GM18873 (cell line): Measurements from ENCODE around the gene JMJD7.

Source experiments
- ATAC-seq: cut with Tn5 transposase; IDR thresholded peaks from one replicate; pipeline ENCODE4 v1.9.1; 2021; ENCODE audit warnings: mild to moderate bottlenecking, moderate library complexity, moderate number of reproducible peaks; ENCODE audit not compliant: unreplicated experiment, low FRiP score

JMJD7 gene

DNA sequence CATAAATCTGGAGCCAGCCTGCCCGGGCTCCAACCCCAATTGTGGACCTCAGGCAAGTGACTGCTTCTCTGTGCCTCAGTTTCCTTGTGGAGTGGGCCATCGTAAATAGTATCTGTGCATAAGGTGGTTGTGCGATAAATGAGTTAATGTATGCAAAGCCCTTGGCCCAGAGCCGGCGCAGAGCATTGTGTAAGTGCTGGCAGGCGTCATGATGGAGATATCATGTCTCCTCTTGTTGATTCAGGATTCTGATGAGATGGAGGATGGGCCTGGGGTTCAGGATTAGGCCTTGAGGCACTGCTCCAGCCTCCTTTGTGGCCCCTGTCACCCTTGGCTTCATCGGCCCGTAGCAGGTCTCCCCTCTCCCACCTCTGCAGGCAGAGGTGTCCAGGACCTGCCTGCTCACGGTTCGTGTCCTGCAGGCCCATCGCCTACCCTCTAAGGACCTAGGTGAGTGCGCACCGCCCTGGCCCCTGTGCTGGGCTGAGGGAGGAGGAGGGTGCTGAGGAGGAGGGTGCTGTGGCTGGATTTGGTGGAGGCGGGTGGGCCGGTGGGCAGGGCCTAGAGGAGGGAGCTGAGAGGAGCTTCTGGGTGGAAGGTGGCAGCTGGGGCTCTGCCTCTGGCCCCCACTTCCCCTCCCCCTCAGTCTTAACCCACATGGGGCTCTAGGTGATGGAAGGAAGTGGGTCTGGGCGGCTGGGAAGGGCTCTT lies 12.0 kb downstream of the JMJD7 start:
- no peak for ATAC-seq

- ATAC-seq: no peak
These were observed 12.8 kb downstream of the JMJD7 start for GRCh38 chr15:41840673-41841072.

DNA sequence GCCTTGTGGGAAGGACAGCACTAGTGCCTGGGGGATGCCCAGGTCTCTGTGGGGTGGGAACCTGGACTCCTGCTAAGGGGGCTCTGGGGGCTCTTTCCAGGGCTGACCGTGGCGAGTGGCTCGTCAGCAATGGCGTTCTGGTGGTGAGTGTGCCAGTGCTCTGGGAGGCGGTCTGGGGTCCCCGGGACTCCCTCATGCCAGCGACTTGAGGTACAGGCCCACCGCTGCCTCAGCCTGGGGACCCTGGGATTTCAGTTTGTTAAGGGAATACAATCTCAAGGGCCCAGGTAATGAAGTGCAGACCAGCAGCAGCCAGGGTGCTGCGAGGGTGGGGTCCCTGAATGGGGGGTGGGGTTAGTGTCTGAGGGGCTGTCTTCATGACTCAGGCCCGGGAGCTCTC lies 13.2 kb downstream of the JMJD7 start:
- no peak for ATAC-seq

GRCh38 chr15:41842229-41842628 lies 14.3 kb downstream of the JMJD7 start:
- no peak for ATAC-seq

GRCh38 chr15:41843571-41843970 lies 15.7 kb downstream of the JMJD7 start:
- ATAC-seq: no peak

DNA sequence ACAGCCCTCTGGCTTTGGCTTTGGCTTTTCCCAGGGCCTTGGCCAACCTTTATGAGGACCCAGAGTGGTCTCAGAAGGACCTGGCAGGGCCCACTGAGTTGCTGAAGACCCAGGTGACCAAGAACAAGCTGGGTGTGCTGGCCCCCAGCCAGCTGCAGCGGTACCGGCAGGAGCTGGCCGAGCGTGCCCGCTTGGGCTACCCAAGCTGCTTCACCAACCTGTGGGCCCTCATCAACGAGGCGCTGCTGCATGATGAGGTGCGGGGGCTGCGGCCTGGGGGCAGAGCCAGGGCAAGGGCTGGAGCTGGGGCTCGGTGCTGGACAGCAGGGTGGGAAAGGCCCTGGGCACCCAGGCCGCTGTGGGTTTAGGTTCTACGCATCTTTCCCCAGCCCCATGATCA lies 16.9 kb downstream of the JMJD7 start:
- no peak for ATAC-seq

DNA sequence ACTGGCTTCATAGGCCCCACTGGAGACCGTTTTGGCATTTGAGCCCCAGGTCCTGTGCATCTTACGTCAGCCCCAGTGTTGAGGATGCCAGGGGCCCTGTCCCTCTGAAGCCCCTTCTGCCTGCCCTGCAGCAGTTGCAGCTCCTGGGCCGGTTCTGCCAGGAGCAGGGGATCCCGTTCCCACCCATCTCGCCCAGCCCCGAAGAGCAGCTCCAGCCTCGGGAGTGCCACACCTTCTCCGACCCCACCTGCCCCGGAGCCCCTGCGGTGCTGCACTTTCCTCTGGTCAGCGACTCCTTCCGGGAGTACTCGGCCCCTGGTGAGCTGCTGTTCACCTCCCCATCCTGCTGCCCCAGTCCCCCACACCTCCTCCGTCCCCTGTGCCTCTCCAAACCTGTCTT lies 19.3 kb downstream of the JMJD7 start:
- no peak for ATAC-seq

GRCh38 chr15:41847981-41848380 lies 20.1 kb downstream of the JMJD7 start:
- ATAC-seq: no peak

DNA sequence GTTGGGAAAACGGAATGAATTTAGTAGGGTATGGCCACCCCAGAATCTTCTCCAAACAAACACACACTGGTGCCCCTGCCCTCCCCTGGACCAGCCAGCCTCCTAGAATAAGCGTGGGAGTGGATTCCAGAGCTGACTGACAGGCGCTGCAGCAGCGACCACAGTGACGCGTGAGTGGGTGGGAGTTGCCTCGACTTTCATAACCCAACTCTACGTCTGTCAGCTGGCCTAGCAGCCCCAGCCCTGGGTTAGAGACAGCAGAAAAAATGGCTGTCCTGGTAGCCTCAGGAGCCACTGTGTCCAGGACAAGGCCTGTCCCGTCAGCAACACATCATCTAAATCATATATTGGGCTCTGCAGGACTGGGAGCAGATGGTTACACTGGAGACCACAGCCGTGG lies 20.7 kb downstream of the JMJD7 start:
- ATAC-seq: no peak

- ATAC-seq: no peak
These were observed 21.3 kb downstream of the JMJD7 start for GRCh38 chr15:41849204-41849603.

DNA sequence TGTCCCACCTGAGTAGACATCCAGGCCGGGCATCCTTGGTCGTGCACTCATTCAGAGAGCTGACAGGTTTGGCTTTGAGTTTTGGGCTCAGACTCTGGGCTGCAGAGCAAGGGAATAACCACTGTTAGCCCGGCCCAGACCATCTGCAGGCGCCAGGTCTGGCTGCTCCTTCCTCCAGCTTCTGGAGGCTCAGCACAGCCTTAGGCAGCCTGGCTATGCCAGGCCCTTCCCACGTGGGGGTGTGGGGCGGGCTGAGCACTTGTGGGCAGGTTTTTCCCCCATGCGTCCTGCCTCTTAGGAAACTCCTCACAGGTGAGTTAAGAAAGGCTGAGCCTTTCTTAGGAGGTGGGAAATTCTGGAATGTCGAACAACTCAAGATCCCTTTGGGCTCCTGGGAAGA lies 22.0 kb downstream of the JMJD7 start:
- ATAC-seq: no peak

DNA sequence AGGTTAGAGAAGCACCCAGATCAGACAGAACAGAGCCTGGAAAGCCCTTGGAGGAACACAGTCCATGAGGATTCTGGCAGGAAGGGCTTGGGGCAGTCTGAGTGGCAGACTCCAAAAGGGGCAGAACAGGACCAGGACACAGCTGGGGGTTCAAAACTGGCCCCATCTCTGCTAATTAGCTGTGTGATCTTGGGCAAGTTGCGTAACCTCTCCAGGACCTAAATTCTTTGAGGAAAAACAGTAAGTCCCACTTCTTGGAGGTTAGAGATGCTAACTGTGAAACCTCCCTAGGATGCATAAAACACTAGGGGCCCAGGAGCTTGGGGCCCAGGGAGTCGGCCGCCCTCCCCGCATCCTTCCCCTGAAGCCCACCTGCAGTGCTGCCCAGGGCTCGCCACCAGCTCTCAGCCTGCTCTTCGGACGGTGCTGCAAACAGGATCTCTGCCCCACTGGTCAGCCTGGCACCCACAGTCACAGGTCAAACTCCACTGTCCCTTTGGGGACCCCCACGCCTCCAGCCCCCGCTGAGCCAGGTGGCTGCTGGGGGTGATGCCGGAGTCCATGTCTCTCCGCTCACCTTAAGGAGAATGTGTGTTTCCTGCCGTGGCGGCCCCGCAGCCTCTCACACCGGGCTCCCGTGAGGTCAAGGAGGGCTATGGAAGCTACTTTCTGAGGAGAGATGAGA lies 22.7 kb downstream of the JMJD7 start:
- no peak for ATAC-seq

DNA sequence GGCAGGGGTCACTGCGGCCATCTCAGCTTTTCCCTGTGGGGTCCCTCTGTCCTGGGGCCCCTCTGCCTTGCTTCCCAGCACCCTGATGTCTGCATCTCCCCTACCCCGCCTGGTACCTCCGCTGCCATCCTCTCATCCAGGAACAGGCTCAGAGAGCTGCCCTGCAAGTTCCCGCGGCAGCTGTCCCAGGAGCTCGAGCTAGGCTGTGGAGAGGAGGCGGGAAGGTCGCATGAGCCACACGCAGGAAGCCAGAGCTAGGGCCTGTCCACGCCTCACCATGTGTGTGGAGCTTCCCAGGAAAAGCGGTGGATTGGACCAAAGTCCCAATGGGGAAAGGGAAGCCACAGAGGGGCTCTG lies 23.3 kb downstream of the JMJD7 start:
- ATAC-seq: no peak

GRCh38 chr15:41851755-41852370 lies 24.0 kb downstream of the JMJD7 start:
- no peak for ATAC-seq

GRCh38 chr15:41852736-41853590 lies 25.1 kb downstream of the JMJD7 start:
- ATAC-seq: no peak

DNA sequence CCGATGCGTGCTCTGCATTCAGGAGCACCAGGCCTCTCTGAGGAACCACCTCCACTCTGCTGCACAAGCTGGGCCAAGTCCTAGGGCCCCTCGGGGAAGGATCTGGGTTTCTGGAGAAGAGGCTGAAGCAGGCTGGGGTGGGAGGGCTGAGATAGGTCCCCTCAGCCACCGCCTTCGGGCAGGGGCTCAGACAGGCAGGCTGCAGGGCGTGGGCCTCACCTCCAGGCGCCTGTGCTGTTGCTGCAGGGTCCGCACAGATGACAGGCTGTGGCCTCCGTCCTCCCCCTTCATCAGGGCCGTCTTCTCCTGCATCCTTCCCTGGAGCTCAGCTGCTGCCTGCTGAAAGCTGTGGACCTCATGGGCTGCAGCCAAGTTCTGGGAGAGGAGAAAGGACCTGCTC lies 25.9 kb downstream of the JMJD7 start:
- ATAC-seq: no peak

DNA sequence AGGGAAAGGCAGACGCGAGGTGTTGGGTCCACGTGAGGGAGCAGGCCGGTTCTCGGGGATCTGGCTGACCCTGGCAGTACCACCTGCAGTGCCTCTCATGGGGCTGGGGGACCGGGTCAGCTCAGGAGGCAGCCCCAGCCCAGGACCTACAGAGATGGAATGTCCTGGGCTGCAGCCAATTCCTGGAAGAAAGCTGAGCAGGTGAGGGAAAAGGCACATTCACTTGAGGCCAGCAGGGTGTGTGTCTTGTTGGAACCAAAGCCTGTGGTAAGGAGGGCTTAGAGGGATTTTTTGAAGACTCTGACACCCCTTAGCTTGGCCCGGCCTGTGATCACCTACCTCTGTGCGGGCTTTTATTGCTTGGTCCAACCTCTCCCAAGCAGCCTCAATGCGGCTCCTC lies 26.6 kb downstream of the JMJD7 start:
- no peak for ATAC-seq

- no peak for ATAC-seq
These were observed 27.5 kb downstream of the JMJD7 start for GRCh38 chr15:41855261-41855961.

- ATAC-seq: no peak
These were observed 28.4 kb downstream of the JMJD7 start for GRCh38 chr15:41856262-41856661.

DNA sequence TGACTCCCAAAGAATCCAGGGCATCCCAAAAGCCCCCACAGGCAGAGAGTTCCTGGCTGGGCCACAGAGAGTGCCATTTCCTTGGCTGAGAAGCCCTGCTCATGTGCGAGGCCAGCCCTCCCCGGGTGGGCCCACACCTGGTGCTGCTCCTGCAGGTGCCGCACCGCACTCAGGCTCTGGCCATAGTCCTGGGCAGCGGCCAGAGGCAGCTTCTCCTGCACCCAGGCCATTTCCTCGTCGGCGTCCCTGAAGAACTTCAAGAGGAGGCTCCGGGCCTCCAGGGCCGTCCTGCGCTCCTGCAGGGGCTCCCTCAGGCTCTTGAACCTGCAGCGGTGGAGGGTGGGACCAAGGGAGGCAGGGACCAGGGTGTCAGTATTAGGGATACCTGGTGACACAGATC lies 28.8 kb downstream of the JMJD7 start:
- no peak for ATAC-seq
